Vagina (tissue), 2 donors: Measurements from ENCODE around the gene CRACR2B. TPM values are rescaled to one million over a fixed set of nuclear protein-coding genes. Genes with fewer than 3 reads are reported as not detected.

Experiments used
- DNase-seq, 2 donors: peaks; one replicate each; pipeline ENCODE4 v3.0.0-alpha.2; 2017; ENCODE audit errors: extremely low spot score in 2 of 2
- H3K27ac ChIP-seq: fragments of 200-600 bp; sonication (generic); one replicate; pipeline ENCODE4 v1.5.1; 2019
- H3K27me3 ChIP-seq: fragments of 200-600 bp; sonication (generic); one replicate; pipeline ENCODE4 v1.5.1; 2019
- H3K36me3 ChIP-seq, 2 donors: fragments of 200-600 bp; sonication (generic); one replicate each; pipeline ENCODE4 v1.5.1; 2017 to 2019
- H3K4me1 ChIP-seq: fragments of 200-600 bp; sonication (generic); one replicate; pipeline ENCODE4 v1.5.1; 2019
- H3K4me3 ChIP-seq, 2 donors: fragments of 200-600 bp; sonication (generic); 1 replicate in 1 of 2; 2 replicates in 1 of 2; pipeline ENCODE4 v1.5.1; 2016 to 2019
- H3K9me3 ChIP-seq: fragments of 200-600 bp; sonication (generic); one replicate; pipeline ENCODE4 v1.5.1; 2019
- POLR2A ChIP-seq, 2 donors: fragments of 450-650 bp; IDR thresholded peaks; one replicate each; pipeline ENCODE4 v1.6.1; 2017; ENCODE audit warnings: antibody characterized with exemption in 2 of 2, mild to moderate bottlenecking in 2 of 2, moderate library complexity in 2 of 2
- POLR2AphosphoS5 ChIP-seq, 2 donors: sonication (generic); formaldehyde crosslinking; IDR thresholded peaks; one replicate each; pipeline ENCODE4 v1.9.0; 2017; ENCODE audit warnings: antibody characterized with exemption in 2 of 2, mild to moderate bottlenecking in 2 of 2, low read depth in 1 of 2; ENCODE audit not compliant: insufficient read depth in 1 of 2
- intact Hi-C: fragments of 100-400 bp; cut with DNase I; formaldehyde crosslinking; loops from one replicate; pipeline ENCODE4 v1.15.1; 2023
- total RNA-seq: library from RNA; depleted of rRNA; stranded (reverse); fragments of >200 nt; gene quantifications from one replicate; pipeline ENCODE4 v1.2.3, GENCODE V29; 2016
- TF ChIP-seq, protein P1 (sequence below), 3 experiments: fragments of 450-650 bp in 2 of 3; fragments of 200-600 bp in 1 of 3; sonication (generic) in 1 of 3; IDR thresholded peaks; one replicate each; pipeline ENCODE4 v1.5.1; 2017 to 2019; ENCODE audit warnings: antibody characterized with exemption in 3 of 3, mild to moderate bottlenecking in 2 of 3, moderate library complexity in 2 of 3

CRACR2B gene
- total RNA-seq, 1 donor from 2014 or later = 4.9 TPM

- no peaks in the 10 kb centered on the region for H3K9me3 ChIP-seq
- H3K27ac ChIP-seq = no peak overlapping the region
- intact Hi-C loops = no loop called here
- no peaks in the 10 kb centered on the region for H3K27me3 ChIP-seq
- H3K4me1 ChIP-seq = peaks cover 81% of the 10 kb centered on the region
- TF ChIP-seq POLR2A (IDR thresholded peaks at IDR 0.05) (no peak), POLR2AphosphoS5 (IDR thresholded peaks at IDR 0.05; ENCODE audit: insufficient read depth in 1 of 2, low read depth in 1 of 2) (no peak)
- TF ChIP-seq, protein P1, sequence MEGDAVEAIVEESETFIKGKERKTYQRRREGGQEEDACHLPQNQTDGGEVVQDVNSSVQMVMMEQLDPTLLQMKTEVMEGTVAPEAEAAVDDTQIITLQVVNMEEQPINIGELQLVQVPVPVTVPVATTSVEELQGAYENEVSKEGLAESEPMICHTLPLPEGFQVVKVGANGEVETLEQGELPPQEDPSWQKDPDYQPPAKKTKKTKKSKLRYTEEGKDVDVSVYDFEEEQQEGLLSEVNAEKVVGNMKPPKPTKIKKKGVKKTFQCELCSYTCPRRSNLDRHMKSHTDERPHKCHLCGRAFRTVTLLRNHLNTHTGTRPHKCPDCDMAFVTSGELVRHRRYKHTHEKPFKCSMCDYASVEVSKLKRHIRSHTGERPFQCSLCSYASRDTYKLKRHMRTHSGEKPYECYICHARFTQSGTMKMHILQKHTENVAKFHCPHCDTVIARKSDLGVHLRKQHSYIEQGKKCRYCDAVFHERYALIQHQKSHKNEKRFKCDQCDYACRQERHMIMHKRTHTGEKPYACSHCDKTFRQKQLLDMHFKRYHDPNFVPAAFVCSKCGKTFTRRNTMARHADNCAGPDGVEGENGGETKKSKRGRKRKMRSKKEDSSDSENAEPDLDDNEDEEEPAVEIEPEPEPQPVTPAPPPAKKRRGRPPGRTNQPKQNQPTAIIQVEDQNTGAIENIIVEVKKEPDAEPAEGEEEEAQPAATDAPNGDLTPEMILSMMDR (IDR thresholded peaks at IDR 0.05) = no peak
- H3K36me3 ChIP-seq = peaks cover 0 to 48% of the 10 kb centered on the region in 2 donors
- no peak for DNase-seq
- no peak overlapping the region for H3K4me3 ChIP-seq
Observed at GRCh38 chr11:837189-837989, 9.7 kb downstream of the CRACR2B start.

- TF ChIP-seq POLR2AphosphoS5 (IDR thresholded peaks at IDR 0.05; ENCODE audit: insufficient read depth in 1 of 2, low read depth in 1 of 2) = no peak
- Histone ChIP-seq H3K4me3 (no peak overlapping the region), H3K27ac (no peak overlapping the region), H3K4me1 (peaks cover 81% of the 10 kb centered on the region), H3K36me3 (peaks cover 0 to 48% of the 10 kb centered on the region in 2 donors), H3K27me3 (no peaks in the 10 kb centered on the region), H3K9me3 (no peaks in the 10 kb centered on the region)
- no peak for DNase-seq
- intact Hi-C loops = no loop called here
Observed at GRCh38 chr11:837990-838307, 10.2 kb downstream of the CRACR2B start.

DNA sequence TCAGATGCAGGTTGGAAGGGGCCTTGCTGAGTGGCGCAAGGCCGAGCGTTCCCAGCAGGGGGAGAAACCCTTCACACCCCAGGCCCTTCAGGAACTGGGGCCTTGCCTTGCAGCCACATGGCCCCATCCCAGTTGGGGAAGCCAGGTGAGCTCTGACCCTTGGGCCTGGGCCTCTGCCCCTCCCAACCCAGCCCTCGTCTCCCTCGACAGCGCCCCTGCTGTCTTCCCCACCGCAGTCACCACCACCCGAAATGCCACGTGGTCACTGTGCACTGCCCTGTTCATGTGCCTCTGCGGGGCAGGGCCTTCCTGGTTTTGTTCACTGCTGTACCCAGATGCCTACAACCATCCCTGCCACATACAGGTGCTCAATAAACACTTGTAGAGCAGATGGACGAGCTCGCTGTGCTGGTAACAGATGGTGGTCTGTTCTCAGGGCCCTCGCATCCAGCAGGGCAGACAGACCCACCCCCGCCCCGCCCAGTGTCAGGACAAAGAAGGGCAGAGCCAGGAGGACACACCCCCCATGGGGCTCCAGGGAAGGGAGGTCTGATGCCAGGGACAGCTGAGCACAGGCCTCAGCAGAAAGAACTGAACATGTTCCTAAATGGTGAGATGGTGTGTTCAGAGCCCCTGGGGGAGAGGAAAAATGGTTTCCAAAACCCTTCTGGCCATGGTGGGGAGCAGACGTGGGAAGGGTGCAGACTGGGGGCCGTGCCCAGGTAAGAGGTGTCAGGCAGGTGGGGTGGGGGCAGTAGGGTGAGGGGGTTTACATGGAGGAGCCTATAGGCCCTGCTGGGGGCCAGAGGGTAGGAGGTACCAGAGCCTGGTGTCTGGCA, 10.9 kb downstream of the CRACR2B start:
- no peak for DNase-seq
- TF ChIP-seq POLR2A (IDR thresholded peaks at IDR 0.05) (no peak), POLR2AphosphoS5 (IDR thresholded peaks at IDR 0.05; ENCODE audit: insufficient read depth in 1 of 2, low read depth in 1 of 2) (no peak)
- TF ChIP-seq, protein P1 (IDR thresholded peaks at IDR 0.05) = no peak
- intact Hi-C loops = no loop called here
- Histone ChIP-seq H3K36me3 (peaks cover 0 to 48% of the 10 kb centered on the region in 2 donors), H3K4me3 (no peak overlapping the region), H3K27me3 (no peaks in the 10 kb centered on the region), H3K9me3 (no peaks in the 10 kb centered on the region), H3K4me1 (peaks cover 83% of the 10 kb centered on the region), H3K27ac (no peak overlapping the region)

- H3K4me1 ChIP-seq = peaks cover 83% of the 10 kb centered on the region
- H3K27me3 ChIP-seq = no peaks in the 10 kb centered on the region
- DNase-seq = no peak
- H3K27ac ChIP-seq = no peak overlapping the region
- no peak overlapping the region for H3K4me3 ChIP-seq
- H3K9me3 ChIP-seq = no peaks in the 10 kb centered on the region
- TF ChIP-seq POLR2AphosphoS5 (IDR thresholded peaks at IDR 0.05; ENCODE audit: insufficient read depth in 1 of 2, low read depth in 1 of 2) = no peak
- no peak for TF ChIP-seq POLR2A (IDR thresholded peaks at IDR 0.05)
- TF ChIP-seq, protein P1 (IDR thresholded peaks at IDR 0.05) = no peak
- H3K36me3 ChIP-seq = peaks cover 0 to 48% of the 10 kb centered on the region in 2 donors
- intact Hi-C loops = no loop called here
Observed at GRCh38 chr11:839280-839623, 11.5 kb downstream of the CRACR2B start.

DNA sequence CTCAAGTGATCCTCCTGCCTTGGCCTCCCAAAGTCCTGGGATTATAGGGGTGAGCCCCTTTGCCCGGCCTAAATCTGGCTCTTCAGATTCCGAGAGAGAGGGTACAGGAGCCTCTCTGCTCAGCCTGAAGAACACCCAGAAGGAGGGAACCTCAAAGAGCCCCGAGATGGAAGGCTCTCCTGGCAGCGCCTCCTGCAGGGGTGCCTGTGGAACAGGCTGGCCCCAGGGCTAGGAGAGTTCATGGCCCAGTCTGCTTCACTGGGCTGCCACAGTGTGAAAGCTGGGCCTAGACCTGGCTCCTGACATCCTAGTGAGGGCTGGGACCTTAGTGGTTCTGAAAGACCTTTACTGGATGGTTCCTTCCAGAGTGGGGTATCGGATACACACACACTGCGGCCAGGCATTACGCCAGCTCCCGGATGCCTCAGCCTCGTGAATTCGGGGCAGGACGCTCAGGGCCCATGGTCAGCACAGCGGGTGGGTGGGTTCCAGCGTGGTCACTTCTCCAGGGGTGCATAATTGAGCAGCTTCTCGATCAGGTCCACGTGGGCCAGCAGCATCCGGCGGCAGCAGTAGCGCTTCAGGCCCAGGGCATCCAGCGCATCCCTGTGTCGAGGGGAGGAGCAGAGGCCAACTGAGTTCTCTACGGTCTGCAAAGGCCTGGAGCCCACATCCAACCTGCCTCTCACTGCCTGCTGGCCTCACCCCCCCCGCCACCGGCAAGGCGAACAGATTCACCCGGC, 12.3 kb downstream of the CRACR2B start:
- Histone ChIP-seq H3K4me1 (peaks cover 83% of the 10 kb centered on the region), H3K36me3 (peaks cover 0 to 48% of the 10 kb centered on the region in 2 donors), H3K4me3 (no peak overlapping the region), H3K9me3 (no peaks in the 10 kb centered on the region), H3K27me3 (no peaks in the 10 kb centered on the region), H3K27ac (no peak overlapping the region)
- no peak for DNase-seq
- TF ChIP-seq POLR2A (IDR thresholded peaks at IDR 0.05) (no peak), POLR2AphosphoS5 (IDR thresholded peaks at IDR 0.05; ENCODE audit: insufficient read depth in 1 of 2, low read depth in 1 of 2) (no peak)
- TF ChIP-seq, protein P1 (IDR thresholded peaks at IDR 0.05) = no peak
- intact Hi-C loops = loop anchor here (5.0 kb wide), 1 partner anchor 33 kb away; the partner anchor contains the start of genes PIDD1 and RPLP2
